HK-2 (cell line): Measurements from ENCODE around the gene LIN28B.
A peak's percentile ranks its signal among the peaks of the same experiment; 100 is the strongest.
"Not testable (repeated sequence)": the region's sequence is repeated elsewhere in the genome, so short reads cannot be mapped to it uniquely, and the experiment has no call there.

ENCODE experiments used
- DNase-seq: peaks from one replicate; pipeline ENCODE4 v3.0.0-alpha.2; 2018; ENCODE audit not compliant: unreplicated experiment

Gene LIN28B

GRCh38 chr6:104956731-104957294 is at the start of gene LIN28B:
TSS of gene LIN28B (plus strand) at chr6:104957107. CDS start at chr6:104957251, 144 bp downstream.
- no peak for DNase-seq

- DNase-seq, result no peak
Observed at GRCh38 chr6:104908031-104908887, 48.6 kb upstream of the LIN28B start.

GRCh38 chr6:104908888-104909525 is 47.9 kb upstream of the LIN28B start:
- DNase-seq, result no peak

- no peak for DNase-seq
Observed at GRCh38 chr6:104921896-104922295, 35.0 kb upstream of the LIN28B start.

- no peak for DNase-seq
Observed at GRCh38 chr6:104928141-104928540, 28.8 kb upstream of the LIN28B start.

- no peak for DNase-seq
Observed at GRCh38 chr6:104929353-104929752, 27.6 kb upstream of the LIN28B start.

GRCh38 chr6:104930939-104931338 is 26.0 kb upstream of the LIN28B start:
- DNase-seq, result no peak

GRCh38 chr6:104936766-104937535 is 20.0 kb upstream of the LIN28B start:
- no peak for DNase-seq

GRCh38 chr6:104940238-104940892 is 16.5 kb upstream of the LIN28B start:
- no peak for DNase-seq

GRCh38 chr6:104940893-104941728 is 15.8 kb upstream of the LIN28B start:
- peak; percentile 40 for DNase-seq

GRCh38 chr6:104941729-104942091 is 15.2 kb upstream of the LIN28B start:
- no peak for DNase-seq

GRCh38 chr6:104943781-104944180 is 13.1 kb upstream of the LIN28B start:
- DNase-seq, result no peak

GRCh38 chr6:104949206-104949605 is 7.7 kb upstream of the LIN28B start:
- no peak for DNase-seq

- DNase-seq, result no peak
Observed at GRCh38 chr6:104951677-104952076, 5.2 kb upstream of the LIN28B start.

- DNase-seq, result no peak
Observed at GRCh38 chr6:104952911-104953399, 4.0 kb upstream of the LIN28B start.

GRCh38 chr6:104953400-104954189 is 3.3 kb upstream of the LIN28B start:
- not testable (repeated sequence) for DNase-seq

GRCh38 chr6:104954190-104954797 is 2.6 kb upstream of the LIN28B start:
- DNase-seq, result no peak

- DNase-seq, result no peak
Observed at GRCh38 chr6:104955491-104955890, 1.4 kb upstream of the LIN28B start.
